ENCODE results near the gene SAYSD1.
A peak's percentile ranks its signal among the peaks of the same experiment; 100 is the strongest.

SAYSD1 gene

DNA sequence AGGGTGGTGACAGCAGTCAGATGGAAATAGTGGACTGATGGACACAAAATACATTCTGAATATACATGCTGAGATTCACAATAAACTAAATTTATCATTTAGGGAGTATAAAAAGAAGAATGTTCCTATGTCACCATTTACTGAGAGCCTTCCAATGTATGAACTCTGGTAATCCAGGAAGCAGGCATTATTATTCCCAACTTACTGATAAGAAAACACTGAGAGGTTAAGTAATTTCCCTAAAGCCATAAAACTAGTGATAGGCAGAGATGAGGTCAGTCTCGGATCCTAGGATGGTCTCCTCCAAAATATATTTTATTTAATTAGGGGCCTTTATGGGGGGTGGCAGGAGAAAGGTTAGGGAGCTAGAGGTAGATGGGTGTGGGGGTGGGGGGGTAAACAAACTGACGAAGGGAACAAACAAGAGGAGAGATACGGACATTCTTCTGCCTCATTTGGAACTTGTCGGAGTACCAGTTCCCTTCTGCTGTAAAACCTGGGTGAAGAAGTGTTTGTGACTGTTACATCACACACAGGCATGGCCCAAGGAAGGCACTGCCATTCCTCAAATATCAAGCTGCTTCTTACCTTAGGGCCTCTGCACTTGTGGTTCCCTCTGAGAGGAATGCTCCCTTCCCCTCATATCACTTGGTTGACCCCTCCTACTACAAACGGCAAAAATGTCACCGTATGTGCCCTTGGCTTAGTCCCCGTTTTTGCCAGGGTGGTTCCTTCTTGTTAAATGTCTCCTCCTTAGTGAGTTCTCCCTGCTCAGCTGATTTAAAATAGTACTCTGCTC is 6.7 kb downstream of the SAYSD1 start:
- DNase-seq (ENCODE audit: low read depth, low spot score), result no peak

DNA sequence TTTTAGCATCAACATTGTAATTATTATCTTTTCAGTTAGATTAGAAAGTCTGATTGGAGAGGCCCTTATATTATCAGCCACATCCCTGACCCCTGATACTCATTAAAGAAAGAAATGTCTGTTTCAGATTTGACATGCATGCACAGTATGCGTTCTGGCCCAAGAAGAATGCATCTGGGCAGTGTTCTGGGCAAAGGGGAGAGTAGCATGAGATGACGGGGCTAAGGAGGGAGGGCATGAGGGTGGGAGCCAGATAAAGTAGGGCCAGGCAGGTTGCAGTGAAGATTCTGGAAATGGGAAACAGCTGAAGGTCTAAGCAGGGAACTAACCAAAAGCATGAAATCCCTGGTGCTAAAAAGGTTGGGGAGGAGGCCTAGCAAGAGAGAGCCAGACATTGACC is 7.3 kb downstream of the SAYSD1 start:
- DNase-seq (ENCODE audit: low read depth, low spot score), result no peak

DNA sequence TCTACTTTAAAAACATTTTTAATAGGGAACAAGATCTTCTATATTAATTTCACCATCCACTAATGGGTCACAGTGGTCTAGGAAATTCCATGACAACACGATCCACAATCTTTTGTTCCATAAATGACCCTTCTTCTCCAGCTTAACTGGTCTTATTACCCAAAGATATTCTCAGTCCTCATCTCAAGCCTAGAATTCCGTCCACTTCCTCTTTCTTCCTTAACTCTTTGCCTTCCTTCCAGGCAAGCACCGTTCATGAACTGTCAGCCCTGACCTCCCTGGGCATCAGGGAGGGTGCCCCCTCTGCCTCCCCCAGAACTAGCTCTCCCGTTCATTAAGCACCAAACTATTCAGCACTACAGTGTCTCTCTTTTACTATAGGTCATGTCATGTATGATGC is 8.0 kb downstream of the SAYSD1 start:
- DNase-seq (ENCODE audit: low read depth, low spot score), result no peak

DNA sequence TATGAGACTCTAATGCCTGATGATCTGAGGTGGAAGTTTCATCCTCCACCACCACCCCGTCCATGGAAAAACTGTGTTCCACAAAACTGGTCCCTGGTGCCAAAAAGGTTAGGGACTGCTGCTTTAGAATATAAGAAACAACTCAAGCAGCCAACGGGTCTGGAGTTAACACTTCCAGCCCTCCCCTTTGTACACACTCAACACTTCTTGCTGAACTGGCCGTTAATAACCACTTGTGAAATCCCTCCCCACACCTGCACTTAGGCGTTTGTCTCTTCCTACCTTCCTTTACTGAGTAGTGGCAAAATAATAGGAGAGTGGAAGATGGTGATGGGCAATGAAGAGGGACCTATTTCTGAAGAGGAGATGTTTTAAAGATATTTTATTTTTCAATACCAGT is 10.5 kb downstream of the SAYSD1 start:
- DNase-seq (ENCODE audit: low read depth, low spot score), result no peak

DNA sequence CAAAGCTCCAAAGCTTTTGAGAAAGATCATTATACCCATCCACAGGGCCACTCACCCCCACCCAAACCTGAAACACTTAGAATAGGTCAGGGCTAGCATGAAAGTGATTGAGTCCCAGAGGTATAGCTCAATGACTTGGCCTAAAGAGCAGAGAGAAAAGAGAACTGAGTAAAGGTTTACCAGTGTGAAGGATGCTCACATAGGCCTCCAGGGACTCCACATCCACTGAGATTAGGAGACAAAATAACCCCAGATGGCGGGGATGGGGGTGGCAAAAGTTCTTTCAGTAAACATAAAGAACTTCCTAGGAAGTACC is 12.2 kb downstream of the SAYSD1 start:
- no peak for DNase-seq (ENCODE audit: low read depth, low spot score)

- DNase-seq (ENCODE audit: low read depth, low spot score), result peak; percentile 75
Observed at GRCh38 chr6:39102071-39102820, 12.7 kb downstream of the SAYSD1 start.

DNA sequence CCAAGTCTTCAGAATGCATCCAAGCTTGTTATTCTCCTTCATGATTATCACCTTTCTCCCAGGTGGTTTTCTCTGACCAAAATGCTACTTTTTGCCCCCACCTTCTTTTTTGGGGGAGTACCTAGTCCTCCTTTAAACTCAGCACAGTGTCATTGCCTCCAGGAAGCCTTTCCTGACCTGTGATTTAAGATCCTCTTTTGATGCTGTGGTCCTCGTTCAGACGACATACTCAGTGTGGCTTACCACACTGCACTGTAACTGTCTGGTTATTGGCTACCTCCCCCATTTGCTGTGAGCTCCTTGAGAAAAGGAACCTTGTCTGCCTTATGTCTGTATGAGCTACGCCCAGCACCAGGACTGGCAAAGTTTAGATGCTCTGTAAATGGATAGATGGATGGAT is 14.6 kb downstream of the SAYSD1 start:
- no peak for DNase-seq (ENCODE audit: low read depth, low spot score)

DNA sequence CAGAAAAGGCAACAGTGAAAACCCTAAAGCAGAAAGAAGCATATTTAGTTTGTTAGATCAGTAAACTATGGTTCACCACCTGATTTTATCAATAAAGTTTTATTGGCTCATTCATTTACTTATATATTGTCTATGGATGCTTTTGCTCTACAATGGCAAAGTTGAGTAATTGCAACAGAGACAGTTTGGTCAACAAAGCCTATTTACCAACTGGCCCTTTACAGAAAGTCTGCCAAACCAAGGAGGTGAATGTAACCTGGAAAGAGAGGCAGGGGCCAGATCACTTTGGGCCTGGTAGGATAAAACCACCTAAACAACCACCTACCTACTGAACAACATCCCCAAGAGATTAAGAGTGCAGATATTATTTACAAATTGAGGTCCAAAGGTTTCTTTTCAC is 19.4 kb downstream of the SAYSD1 start:
- no peak for DNase-seq (ENCODE audit: low read depth, low spot score)

DNA sequence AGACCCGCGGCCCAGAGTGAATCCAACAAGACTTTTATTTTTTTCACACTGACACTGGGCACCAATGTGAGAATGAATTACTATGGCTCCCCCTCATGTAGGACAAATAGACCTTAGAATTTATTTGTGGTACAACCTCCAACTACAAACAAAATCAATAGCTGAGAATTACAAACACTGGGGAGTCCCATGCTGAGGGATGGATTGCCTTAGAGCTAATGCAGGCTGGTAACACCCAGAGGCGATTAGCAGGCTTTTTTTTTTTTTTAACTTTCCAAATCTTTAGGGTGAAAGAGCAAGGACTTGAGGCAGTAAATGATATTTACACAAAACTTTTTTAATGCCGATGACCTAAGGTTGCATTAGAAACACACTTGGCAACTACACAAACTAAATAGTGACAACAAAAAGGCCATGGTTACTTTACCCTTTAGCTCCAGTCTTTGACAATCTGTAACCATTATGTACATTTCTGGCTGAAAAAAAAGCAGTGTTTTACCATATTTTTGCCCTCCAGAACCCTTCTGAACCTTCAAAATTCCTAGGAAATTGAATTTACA is 21.8 kb downstream of the SAYSD1 start:
- no peak for DNase-seq (ENCODE audit: low read depth, low spot score)

- no peak for DNase-seq (ENCODE audit: low read depth, low spot score)
Observed at GRCh38 chr6:39092124-39092523, 22.9 kb downstream of the SAYSD1 start.

DNA sequence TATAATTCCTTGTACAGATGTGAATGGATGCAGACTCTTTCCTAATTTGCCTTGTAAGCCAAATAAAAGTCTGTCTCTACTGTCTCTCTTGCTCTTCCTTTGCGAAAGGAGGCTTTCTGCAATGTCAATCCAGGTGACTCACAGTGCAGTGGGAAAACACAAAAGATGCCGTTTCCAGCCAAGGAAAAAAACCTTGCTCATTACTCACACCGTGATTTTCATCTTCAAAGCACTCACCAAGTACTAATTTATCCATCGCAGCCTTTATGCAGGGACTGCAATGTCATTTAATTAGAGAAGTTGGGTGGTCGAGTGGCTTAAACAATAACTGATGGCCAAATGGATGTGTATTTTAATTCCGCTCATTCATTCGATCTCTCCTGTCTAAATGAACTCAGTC is 23.8 kb downstream of the SAYSD1 start:
- no peak for DNase-seq (ENCODE audit: low read depth, low spot score)

DNA sequence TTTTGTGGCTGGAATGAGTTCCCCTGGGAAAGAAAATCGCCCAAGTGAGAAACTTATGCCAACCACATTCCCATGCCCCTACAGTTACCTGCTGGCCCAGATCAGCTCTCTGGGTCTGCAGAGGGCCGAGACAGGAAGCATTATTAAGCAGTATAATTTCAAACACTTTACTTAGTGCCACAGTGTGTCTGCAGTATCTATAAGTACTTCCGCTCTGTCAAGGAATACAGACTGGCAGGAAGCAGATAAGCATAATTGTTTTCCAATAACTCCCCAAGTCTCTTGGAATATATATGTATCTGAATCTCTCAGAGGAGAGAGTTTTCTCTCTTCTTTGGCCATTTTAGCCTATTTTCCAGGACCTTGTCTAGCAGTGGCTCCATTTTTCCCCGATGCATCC is 24.9 kb downstream of the SAYSD1 start:
- no peak for DNase-seq (ENCODE audit: low read depth, low spot score)

GRCh38 chr6:39088331-39088730 is 26.7 kb downstream of the SAYSD1 start:
- peak; percentile 80 for DNase-seq (ENCODE audit: low read depth, low spot score)

- DNase-seq (ENCODE audit: low read depth, low spot score), result no peak
Observed at GRCh38 chr6:39087197-39087596, 27.8 kb downstream of the SAYSD1 start.

GRCh38 chr6:39086711-39087110 is 28.3 kb downstream of the SAYSD1 start:
- no peak for DNase-seq (ENCODE audit: low read depth, low spot score)

- DNase-seq (ENCODE audit: low read depth, low spot score), result no peak
Observed at GRCh38 chr6:39086294-39086693, 28.7 kb downstream of the SAYSD1 start.

GRCh38 chr6:39085129-39085797 is 29.7 kb downstream of the SAYSD1 start:
- peak; percentile 47 for DNase-seq (ENCODE audit: low read depth, low spot score)

- no peak for DNase-seq (ENCODE audit: low read depth, low spot score)
Observed at GRCh38 chr6:39084506-39084905, 30.5 kb downstream of the SAYSD1 start.

- no peak for DNase-seq (ENCODE audit: low read depth, low spot score)
Observed at GRCh38 chr6:39083231-39083634, 31.8 kb downstream of the SAYSD1 start.

DNA sequence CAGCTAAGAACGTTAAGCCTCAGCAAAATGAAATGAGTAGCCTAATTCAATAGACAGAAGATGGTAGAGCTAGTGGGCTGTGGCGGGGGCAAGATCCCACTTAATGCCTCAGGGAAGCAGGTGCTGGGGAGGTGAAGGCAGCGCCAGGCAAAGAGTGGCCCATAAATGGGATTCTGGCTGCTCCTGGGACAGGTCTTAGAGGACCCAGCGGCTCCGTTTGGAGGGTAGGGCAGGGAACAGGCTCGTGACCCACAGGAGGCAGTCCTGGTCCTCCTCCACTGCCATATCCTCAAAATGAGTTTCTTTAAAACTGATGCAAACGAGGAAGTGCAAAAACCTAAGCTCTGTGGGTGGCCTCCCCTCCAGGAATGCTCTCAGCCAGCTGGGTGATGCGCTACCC is 32.7 kb downstream of the SAYSD1 start:
- no peak for DNase-seq (ENCODE audit: low read depth, low spot score)

DNA sequence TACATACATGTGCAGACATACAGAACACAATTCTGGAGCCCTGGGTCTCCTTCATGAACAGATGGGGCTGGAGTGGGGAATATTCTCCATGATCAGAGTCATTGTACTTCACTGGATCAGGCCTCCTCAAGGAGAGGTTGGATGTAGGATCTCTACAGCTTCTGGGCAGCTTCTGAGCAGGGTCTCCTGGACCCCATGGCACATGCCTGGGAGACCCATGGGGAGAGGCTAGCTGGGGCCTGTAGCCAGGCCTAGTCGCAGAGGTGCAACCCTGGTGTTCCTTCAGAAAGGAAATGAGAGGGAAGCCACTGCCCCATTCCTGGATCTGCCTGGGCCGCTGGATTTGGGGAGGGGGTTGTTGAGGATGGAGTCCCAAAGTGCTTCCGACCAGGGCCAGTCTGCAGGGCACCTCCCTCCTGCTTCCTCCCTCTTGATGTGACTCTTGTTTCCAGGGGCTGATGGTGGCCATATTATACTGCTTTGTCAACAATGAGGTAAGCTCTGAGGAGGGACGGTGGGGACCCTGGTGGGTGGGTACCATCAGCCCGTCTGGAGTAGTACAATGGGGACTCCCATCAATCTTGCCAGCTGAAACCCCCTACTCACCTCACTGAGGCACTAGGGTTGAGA is 34.6 kb downstream of the SAYSD1 start:
- no peak for DNase-seq (ENCODE audit: low read depth, low spot score)
